Cardiac muscle cell (in vitro differentiated cells and primary cell): ENCODE results near the gene LRRK1. TPM values are rescaled to one million over a fixed set of nuclear protein-coding genes. Genes with fewer than 3 reads are reported as not detected.

Source experiments
- DNase-seq, 2 donors: peaks; one replicate each; pipeline versions ENCODE4 v3.0.0 to v3.0.0-alpha.2; 2010 to 2017; ENCODE audit warnings: low read depth in 1 of 2, low spot score in 1 of 2
- H3K27ac ChIP-seq: fragments of 200-600 bp; sonication (generic); 2 replicates; pipeline ENCODE4 v1.5.1; 2016
- H3K27me3 ChIP-seq: fragments of 200-600 bp; sonication (generic); 2 replicates; pipeline ENCODE4 v1.6.0; 2016; ENCODE audit warnings: control low read depth
- H3K36me3 ChIP-seq: fragments of 200-600 bp; sonication (generic); 2 replicates; pipeline ENCODE4 v1.5.1; 2016; ENCODE audit warnings: control low read depth
- H3K4me1 ChIP-seq: fragments of 200-600 bp; sonication (generic); 2 replicates; pipeline ENCODE4 v1.8.1; 2017; ENCODE audit warnings: low read depth, mild to moderate bottlenecking, mixed run types
- H3K4me3 ChIP-seq: fragments of 200-600 bp; sonication (generic); 2 replicates; pipeline ENCODE4 v1.5.1; 2016; ENCODE audit warnings: mild to moderate bottlenecking
- H3K9me3 ChIP-seq: fragments of 200-600 bp; sonication (generic); 2 replicates; pipeline ENCODE4 v1.5.1; 2017; ENCODE audit warnings: low read depth, mild to moderate bottlenecking, control low read depth
- polyA plus RNA-seq: library from polyadenylated mRNA; unstranded; fragments of >200 nt; fragmentation: Nextera tagmentation; extraction: Ambion mirVana; gene quantifications from 2 replicates; pipeline ENCODE4 v1.2.1, GENCODE V29; 2016
- total RNA-seq: library from RNA; depleted of rRNA; stranded (reverse); fragments of >200 nt; gene quantifications from 2 replicates; pipeline ENCODE4 v1.2.3, GENCODE V29; 2016
- TF ChIP-seq, protein P1 (sequence below): IDR thresholded peaks from 2 replicates; pipeline ENCODE4 v1.5.1; 2012; ENCODE audit warnings: low read depth, mild to moderate bottlenecking, low read length

Gene LRRK1
- total and polyA plus RNA-seq, 2 experiments from 2014 or later, result 0.12 to 1.0 TPM

DNA sequence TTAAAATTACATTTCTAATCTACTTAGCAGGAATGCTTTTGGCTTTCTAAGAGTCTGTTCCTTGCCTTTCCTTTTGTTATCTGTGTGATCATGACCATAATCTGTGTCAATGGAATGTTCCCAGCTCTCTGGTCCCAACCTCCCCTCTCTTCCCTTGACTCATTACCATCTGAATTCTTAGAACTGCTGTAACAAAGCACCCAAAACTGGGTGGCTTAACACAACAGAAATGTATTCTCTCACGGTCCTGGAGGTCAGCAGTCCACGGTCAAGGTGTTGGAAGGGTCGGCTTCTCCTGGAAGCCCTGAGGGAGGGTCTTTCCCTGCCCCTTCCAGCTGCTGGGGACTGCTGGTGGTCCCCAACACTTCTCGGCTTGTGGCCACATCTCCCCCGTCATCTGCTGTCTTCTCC lies 81.1 kb downstream of the LRRK1 start:
- peaks cover 8% of the 10 kb centered on the region for H3K27me3 ChIP-seq
- no peak overlapping the region for H3K27ac ChIP-seq
- no peak overlapping the region for H3K4me3 ChIP-seq
- DNase-seq, result peak in 1 of 2 donors; percentile 39
- TF ChIP-seq, protein P1, sequence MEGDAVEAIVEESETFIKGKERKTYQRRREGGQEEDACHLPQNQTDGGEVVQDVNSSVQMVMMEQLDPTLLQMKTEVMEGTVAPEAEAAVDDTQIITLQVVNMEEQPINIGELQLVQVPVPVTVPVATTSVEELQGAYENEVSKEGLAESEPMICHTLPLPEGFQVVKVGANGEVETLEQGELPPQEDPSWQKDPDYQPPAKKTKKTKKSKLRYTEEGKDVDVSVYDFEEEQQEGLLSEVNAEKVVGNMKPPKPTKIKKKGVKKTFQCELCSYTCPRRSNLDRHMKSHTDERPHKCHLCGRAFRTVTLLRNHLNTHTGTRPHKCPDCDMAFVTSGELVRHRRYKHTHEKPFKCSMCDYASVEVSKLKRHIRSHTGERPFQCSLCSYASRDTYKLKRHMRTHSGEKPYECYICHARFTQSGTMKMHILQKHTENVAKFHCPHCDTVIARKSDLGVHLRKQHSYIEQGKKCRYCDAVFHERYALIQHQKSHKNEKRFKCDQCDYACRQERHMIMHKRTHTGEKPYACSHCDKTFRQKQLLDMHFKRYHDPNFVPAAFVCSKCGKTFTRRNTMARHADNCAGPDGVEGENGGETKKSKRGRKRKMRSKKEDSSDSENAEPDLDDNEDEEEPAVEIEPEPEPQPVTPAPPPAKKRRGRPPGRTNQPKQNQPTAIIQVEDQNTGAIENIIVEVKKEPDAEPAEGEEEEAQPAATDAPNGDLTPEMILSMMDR, result no peak
- no peaks in the 10 kb centered on the region for H3K36me3 ChIP-seq
- H3K4me1 ChIP-seq, result no peaks in the 10 kb centered on the region
- no peaks in the 10 kb centered on the region for H3K9me3 ChIP-seq

DNA sequence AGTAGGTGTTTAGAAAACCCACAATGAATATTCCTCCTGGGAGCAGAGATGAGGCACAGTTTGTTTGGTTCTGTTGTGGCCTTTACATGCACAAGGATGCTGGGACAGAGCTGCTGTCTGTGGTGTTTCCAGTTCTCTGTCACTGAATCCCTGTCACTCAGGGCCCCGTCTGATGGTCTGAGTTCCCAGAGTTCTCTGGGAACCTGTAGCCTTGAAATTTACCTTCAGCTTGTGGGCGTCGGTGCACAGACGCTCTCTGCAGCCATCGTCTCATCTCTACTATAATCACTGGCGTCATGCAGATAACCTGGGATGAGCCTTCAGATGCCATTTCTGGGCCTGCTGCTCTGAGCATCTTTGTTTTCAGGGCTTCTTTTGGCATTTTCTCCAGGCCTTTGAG lies 81.9 kb downstream of the LRRK1 start:
- Histone ChIP-seq H3K36me3 (no peaks in the 10 kb centered on the region), H3K4me3 (no peak overlapping the region), H3K9me3 (no peaks in the 10 kb centered on the region), H3K27ac (no peak overlapping the region), H3K27me3 (peaks cover 8% of the 10 kb centered on the region), H3K4me1 (no peaks in the 10 kb centered on the region)
- DNase-seq, result no peak
- TF ChIP-seq, protein P1, result no peak

DNA sequence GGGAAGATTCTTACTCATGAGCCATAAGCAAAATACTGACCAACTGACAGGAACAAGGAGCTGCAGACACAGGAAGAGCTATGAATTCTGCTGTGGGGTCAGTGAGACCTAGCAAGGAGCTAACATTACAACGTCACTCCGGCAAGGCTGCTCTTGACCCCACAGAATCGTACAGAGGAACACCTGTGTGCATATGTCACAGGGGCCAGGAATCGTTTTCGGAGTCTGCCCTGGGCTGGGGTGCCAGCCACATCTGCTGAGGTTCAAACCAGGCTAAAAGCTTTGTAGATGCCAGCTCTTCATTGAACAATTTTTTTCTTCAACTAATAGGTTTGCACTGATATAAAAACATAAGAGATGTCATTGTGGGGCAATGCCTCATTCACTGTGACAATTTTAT lies 82.6 kb downstream of the LRRK1 start:
- Histone ChIP-seq H3K27ac (no peak overlapping the region), H3K9me3 (no peaks in the 10 kb centered on the region), H3K4me1 (no peaks in the 10 kb centered on the region), H3K4me3 (no peak overlapping the region), H3K36me3 (no peaks in the 10 kb centered on the region), H3K27me3 (peaks cover 8% of the 10 kb centered on the region)
- DNase-seq, result no peak
- TF ChIP-seq, protein P1, result no peak

DNA sequence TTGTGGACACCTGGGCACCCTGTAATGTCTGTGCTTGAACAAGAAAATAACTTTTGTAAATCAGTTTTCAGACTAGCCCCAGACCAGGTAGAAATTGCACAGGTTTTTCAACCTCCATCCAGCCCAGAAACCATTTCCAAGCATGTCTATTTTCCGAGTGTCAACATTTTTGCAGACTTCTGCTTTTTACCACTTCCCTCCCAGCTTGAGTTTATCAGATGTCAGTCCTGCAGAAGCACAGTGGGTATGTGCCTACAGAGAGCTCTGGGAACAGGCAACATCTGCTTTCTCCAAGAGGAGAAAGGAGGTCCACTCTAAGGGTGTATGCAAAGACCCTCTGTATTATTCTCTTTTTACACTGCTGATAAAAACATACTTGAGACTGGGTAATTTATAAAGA lies 83.9 kb downstream of the LRRK1 start:
- Histone ChIP-seq H3K9me3 (no peaks in the 10 kb centered on the region), H3K4me3 (no peak overlapping the region), H3K4me1 (no peaks in the 10 kb centered on the region), H3K36me3 (no peaks in the 10 kb centered on the region), H3K27ac (no peak overlapping the region), H3K27me3 (peaks cover 8% of the 10 kb centered on the region)
- no peak for DNase-seq
- TF ChIP-seq, protein P1, result no peak

DNA sequence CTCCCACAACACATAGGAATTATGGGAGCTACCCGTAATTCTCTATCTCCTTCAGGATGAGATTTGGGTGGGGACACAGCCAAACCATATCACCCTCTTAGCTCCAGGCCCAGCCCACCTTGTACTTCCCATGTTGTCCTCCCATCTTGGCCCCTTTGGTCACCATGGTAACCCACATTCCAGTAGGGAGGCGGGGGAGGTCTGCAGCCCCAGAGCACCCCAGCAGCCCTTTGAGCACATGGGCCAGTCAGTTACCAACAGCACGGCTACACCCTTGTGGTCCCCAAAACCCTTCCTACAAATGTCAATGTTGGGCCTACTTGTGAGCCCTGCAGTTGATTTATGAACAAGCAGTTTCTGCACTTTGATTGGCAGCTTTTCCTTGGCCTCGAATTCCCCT lies 84.5 kb downstream of the LRRK1 start:
- H3K27me3 ChIP-seq, result peaks cover 8% of the 10 kb centered on the region
- H3K4me3 ChIP-seq, result no peak overlapping the region
- TF ChIP-seq, protein P1, result no peak
- no peaks in the 10 kb centered on the region for H3K9me3 ChIP-seq
- H3K36me3 ChIP-seq, result no peaks in the 10 kb centered on the region
- no peaks in the 10 kb centered on the region for H3K4me1 ChIP-seq
- no peak for DNase-seq
- no peak overlapping the region for H3K27ac ChIP-seq

DNA sequence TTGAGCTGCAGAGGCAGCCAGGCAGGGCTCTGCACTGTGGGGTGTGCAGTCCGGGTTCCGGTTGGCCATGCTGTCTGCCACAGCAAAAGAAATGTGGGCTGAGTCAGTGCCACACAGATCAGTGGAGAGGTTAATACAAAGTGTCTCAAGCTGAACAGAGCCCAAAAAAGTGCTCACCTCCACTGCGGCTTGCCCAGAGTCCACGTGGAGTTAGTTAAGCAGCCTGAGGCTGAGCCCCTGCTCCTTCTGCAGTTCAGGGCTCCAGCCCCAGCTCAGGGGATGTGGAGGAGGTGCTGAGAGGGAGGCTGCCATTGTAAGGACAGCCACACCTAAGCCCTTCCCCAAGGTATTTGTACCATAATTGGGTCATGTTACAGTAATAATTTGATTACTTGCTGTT lies 85.3 kb downstream of the LRRK1 start:
- no peak for DNase-seq
- TF ChIP-seq, protein P1, result no peak
- H3K9me3 ChIP-seq, result no peaks in the 10 kb centered on the region
- no peaks in the 10 kb centered on the region for H3K4me1 ChIP-seq
- H3K27ac ChIP-seq, result no peak overlapping the region
- peaks cover 2% of the 10 kb centered on the region for H3K27me3 ChIP-seq
- H3K36me3 ChIP-seq, result no peaks in the 10 kb centered on the region
- H3K4me3 ChIP-seq, result no peak overlapping the region
